Hepatocyte (in vitro differentiated cells): Measurements from ENCODE around the gene HHATL. TPM values are rescaled to one million over a fixed set of nuclear protein-coding genes. Genes with fewer than 3 reads are reported as not detected.

Experiments
- DNase-seq: peaks from one replicate; pipeline ENCODE4 v3.0.0-alpha.2; 2016; ENCODE audit warnings: low spot score
- H2AFZ ChIP-seq: fragments of 200-600 bp; sonication (generic); 2 replicates; pipeline ENCODE4 v1.6.0; 2016; ENCODE audit warnings: antibody characterized with exemption, mild to moderate bottlenecking
- H3K27ac ChIP-seq: fragments of 200-600 bp; sonication (generic); 2 replicates; pipeline ENCODE4 v1.5.1; 2016; ENCODE audit warnings: mild to moderate bottlenecking
- H3K27me3 ChIP-seq: fragments of 200-600 bp; sonication (generic); 2 replicates; pipeline ENCODE4 v1.6.1; 2016
- H3K36me3 ChIP-seq: fragments of 200-600 bp; sonication (generic); replicated peaks from 2 replicates; pipeline ENCODE4 v1.5.1; 2016; ENCODE audit warnings: low read depth; ENCODE audit not compliant: insufficient read depth
- H3K4me1 ChIP-seq: fragments of 200-600 bp; sonication (generic); 2 replicates; pipeline ENCODE4 v1.5.1; 2016; ENCODE audit warnings: mild to moderate bottlenecking, moderate library complexity; ENCODE audit not compliant: insufficient read depth
- H3K4me2 ChIP-seq: fragments of 200-600 bp; sonication (generic); 2 replicates; pipeline ENCODE4 v1.6.0; 2016
- H3K4me3 ChIP-seq: fragments of 200-600 bp; sonication (generic); 2 replicates; pipeline ENCODE4 v1.5.1; 2016; ENCODE audit warnings: mild to moderate bottlenecking
- H3K79me2 ChIP-seq: fragments of 200-600 bp; sonication (generic); 2 replicates; pipeline ENCODE4 v1.6.0; 2017; ENCODE audit warnings: mild to moderate bottlenecking
- H3K9me2 ChIP-seq: fragments of 200-600 bp; sonication (generic); replicated peaks from 2 replicates; pipeline ENCODE4 v1.6.0; 2017; ENCODE audit warnings: mild to moderate bottlenecking; ENCODE audit not compliant: insufficient read depth
- H3K9me3 ChIP-seq: fragments of 200-600 bp; sonication (generic); 2 replicates; pipeline ENCODE4 v1.5.1; 2016; ENCODE audit warnings: low read depth, mild to moderate bottlenecking
- H4K20me1 ChIP-seq: fragments of 200-600 bp; sonication (generic); 2 replicates; pipeline ENCODE4 v1.6.0; 2016; ENCODE audit warnings: mild to moderate bottlenecking; ENCODE audit not compliant: insufficient read depth, poor library complexity, severe bottlenecking
- EZH2 ChIP-seq: fragments of 200-600 bp; sonication (generic); IDR thresholded peaks from 2 replicates; pipeline ENCODE4 v1.6.1; 2016; ENCODE audit warnings: antibody characterized with exemption, mild to moderate bottlenecking, borderline replicate concordance
- EZH2phosphoT487 ChIP-seq: fragments of 200-600 bp; sonication (generic); IDR thresholded peaks from one replicate; pipeline ENCODE4 v1.6.1; 2018; ENCODE audit warnings: antibody characterized with exemption, mild to moderate bottlenecking, low read depth, moderate library complexity; ENCODE audit not compliant: unreplicated experiment, severe bottlenecking
- WGBS: methylation state at CpG from one replicate; pipeline ENCODE4 v1.1.6; 2016; ENCODE audit warnings: low lambda C conversion rate; ENCODE audit errors: missing lambda C conversion rate; 5-methylcytosine and 5-hydroxymethylcytosine counted together
- polyA plus RNA-seq: library from polyadenylated mRNA; unstranded; fragments of >200 nt; fragmentation: Nextera tagmentation; extraction: Ambion mirVana; gene quantifications from 2 replicates; pipeline ENCODE4 v1.2.1, GENCODE V29; 2016
- total RNA-seq: library from RNA; depleted of rRNA; stranded (reverse); fragments of >200 nt; gene quantifications from 2 replicates; pipeline ENCODE4 v1.2.3, GENCODE V29; 2014
- TF ChIP-seq, protein P1 (sequence below): fragments of 200-600 bp; sonication (generic); IDR thresholded peaks from 2 replicates; pipeline ENCODE4 v1.5.1; 2016; ENCODE audit warnings: antibody characterized with exemption, mild to moderate bottlenecking; ENCODE audit not compliant: poor library complexity

HHATL gene
- total and polyA plus RNA-seq, 2 experiments from 2014 or later = not detected

DNA sequence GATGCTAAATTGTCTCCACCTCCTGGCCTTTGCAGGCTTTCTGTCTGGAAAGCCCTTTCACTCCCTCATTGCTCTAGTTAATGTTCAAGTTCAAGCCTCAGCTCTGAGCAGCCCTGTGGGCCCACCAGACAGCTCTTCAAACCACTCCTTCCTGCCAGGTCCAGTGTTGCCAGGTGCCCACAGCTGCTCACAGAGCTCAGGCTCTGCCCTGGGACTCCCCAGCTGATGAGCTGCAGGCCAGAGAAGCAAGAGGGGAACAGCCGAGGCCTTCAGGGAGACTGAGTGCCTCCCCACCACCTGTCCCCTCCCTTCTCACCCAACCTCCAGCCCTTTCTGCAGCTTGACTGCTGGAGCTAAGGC is 50.4 kb downstream of the HHATL start:
- DNase-seq = no peak
- Histone ChIP-seq H3K27me3 (no peaks in the 10 kb centered on the region), H3K9me2 (no peaks in the 10 kb centered on the region), H4K20me1 (no peaks in the 10 kb centered on the region), H3K36me3 (no peaks in the 10 kb centered on the region), H3K4me2 (peak overlapping the region; percentile 100), H3K27ac (peak overlapping the region; percentile 76), H3K4me3 (no peak overlapping the region), H3K9me3 (no peaks in the 10 kb centered on the region), H3K79me2 (peaks cover 14% of the 10 kb centered on the region), H2AFZ (no peak overlapping the region), H3K4me1 (peaks cover 33% of the 10 kb centered on the region)
- 62% methylated on average over 1 of the region's 1 CpG for WGBS
- TF ChIP-seq, protein P1, sequence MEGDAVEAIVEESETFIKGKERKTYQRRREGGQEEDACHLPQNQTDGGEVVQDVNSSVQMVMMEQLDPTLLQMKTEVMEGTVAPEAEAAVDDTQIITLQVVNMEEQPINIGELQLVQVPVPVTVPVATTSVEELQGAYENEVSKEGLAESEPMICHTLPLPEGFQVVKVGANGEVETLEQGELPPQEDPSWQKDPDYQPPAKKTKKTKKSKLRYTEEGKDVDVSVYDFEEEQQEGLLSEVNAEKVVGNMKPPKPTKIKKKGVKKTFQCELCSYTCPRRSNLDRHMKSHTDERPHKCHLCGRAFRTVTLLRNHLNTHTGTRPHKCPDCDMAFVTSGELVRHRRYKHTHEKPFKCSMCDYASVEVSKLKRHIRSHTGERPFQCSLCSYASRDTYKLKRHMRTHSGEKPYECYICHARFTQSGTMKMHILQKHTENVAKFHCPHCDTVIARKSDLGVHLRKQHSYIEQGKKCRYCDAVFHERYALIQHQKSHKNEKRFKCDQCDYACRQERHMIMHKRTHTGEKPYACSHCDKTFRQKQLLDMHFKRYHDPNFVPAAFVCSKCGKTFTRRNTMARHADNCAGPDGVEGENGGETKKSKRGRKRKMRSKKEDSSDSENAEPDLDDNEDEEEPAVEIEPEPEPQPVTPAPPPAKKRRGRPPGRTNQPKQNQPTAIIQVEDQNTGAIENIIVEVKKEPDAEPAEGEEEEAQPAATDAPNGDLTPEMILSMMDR = no peak
- TF ChIP-seq EZH2 (no peak), EZH2phosphoT487 (no peak)

GRCh38 chr3:42651248-42652091 is 51.1 kb downstream of the HHATL start:
- DNase-seq = no peak
- no peak overlapping the region for H2AFZ ChIP-seq
- 64% methylated on average over 9 of the region's 9 CpGs for WGBS
- peaks cover 14% of the 10 kb centered on the region for H3K79me2 ChIP-seq
- no peaks in the 10 kb centered on the region for H3K36me3 ChIP-seq
- no peaks in the 10 kb centered on the region for H4K20me1 ChIP-seq
- peaks cover 33% of the 10 kb centered on the region for H3K4me1 ChIP-seq
- H3K4me3 ChIP-seq = no peak overlapping the region
- no peaks in the 10 kb centered on the region for H3K9me3 ChIP-seq
- peak overlapping the region; percentile 76 for H3K27ac ChIP-seq
- H3K27me3 ChIP-seq = no peaks in the 10 kb centered on the region
- H3K4me2 ChIP-seq = peak overlapping the region; percentile 100
- H3K9me2 ChIP-seq = no peaks in the 10 kb centered on the region
- TF ChIP-seq EZH2phosphoT487 = no peak
- TF ChIP-seq, protein P1 = no peak

DNA sequence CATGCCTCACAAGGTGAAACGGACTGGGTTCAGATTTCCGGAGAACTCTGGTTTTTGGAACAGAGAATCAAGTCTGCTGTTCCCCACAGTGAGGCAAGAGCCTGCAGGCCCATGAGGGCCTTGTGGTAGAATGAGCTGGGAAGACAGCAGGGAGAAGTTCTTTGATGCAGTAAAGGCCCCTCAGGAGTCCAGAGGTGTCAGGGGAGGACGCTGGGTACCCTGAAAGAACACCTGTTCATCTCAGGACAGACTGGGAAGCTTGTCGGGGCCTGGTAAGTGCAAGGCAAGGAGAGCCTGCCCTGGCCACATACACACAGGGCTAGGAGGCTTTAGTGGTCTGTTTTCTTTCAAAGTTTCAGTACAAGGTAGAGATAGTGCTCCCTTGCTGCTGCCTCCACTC is 52.8 kb downstream of the HHATL start:
- Histone ChIP-seq H4K20me1 (no peaks in the 10 kb centered on the region), H3K9me3 (no peaks in the 10 kb centered on the region), H3K4me2 (no peak overlapping the region), H3K27ac (no peak overlapping the region), H3K4me1 (peaks cover 27% of the 10 kb centered on the region), H3K4me3 (no peak overlapping the region), H3K9me2 (no peaks in the 10 kb centered on the region), H3K79me2 (peaks cover 14% of the 10 kb centered on the region), H3K27me3 (no peaks in the 10 kb centered on the region), H3K36me3 (no peaks in the 10 kb centered on the region), H2AFZ (no peak overlapping the region)
- TF ChIP-seq, protein P1 = no peak
- TF ChIP-seq EZH2phosphoT487 (no peak), EZH2 (no peak)
- WGBS = 85% methylated on average over 4 of the region's 4 CpGs
- no peak for DNase-seq
